ENCODE results near the gene IL18. TPM values are rescaled to one million over a fixed set of nuclear protein-coding genes. Genes with fewer than 3 reads are reported as not detected.

Gene IL18
- total and polyA plus RNA-seq, 2 of the 8 experiments (the other 6 are each of a cell fraction or from before 2014, with no cell fraction given): 0.29 to 0.84 TPM

DNA sequence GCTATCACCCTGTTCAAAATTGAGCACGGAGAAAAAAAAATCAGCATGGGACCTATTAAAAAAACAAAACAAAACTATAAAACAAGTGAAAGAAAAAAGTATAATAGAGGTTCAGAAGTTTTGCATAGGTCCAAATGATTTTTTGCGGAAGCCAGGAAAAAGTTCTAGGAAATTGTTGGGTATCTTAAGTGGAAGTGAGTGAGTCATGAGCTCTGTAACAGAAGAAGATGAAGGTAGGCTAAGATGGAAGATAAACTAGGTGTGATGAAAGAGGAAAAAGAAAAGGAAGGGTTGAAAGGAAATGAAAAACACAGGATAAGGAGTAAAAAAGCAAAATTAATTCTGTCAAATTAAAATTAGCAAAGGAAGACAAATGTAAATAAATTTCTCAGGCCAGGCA, 49.4 kb downstream of the IL18 start:
- Histone ChIP-seq H3K4me3 (ENCODE audit: extremely low read depth in 1 of 4, insufficient read depth in 2 of 4, low read depth in 3 of 4, low read length in 4 of 4) (no peak overlapping the region), H3K23ac (ENCODE audit: insufficient read length) (no peak overlapping the region), H2BK5ac (ENCODE audit: low read depth, low read length) (no peak overlapping the region), H2BK15ac (ENCODE audit: low read length) (no peak overlapping the region), H3K9me3 (ENCODE audit: insufficient read depth in 2 of 2, low read depth in 1 of 2, low read length in 1 of 2) (no peaks in the 10 kb centered on the region), H4K91ac (replicated peaks; ENCODE audit: insufficient read length, low read length) (no peak overlapping the region), H3K27ac (ENCODE audit: low read depth, low read length) (no peak overlapping the region), H2AK5ac (ENCODE audit: low read depth, low read length) (no peak overlapping the region), H3K56ac (replicated peaks; ENCODE audit: insufficient read length, low read depth, low read length) (no peak overlapping the region), H2BK120ac (replicated peaks; ENCODE audit: low read depth, low read length) (no peak overlapping the region), H3K4me2 (ENCODE audit: insufficient read depth in 1 of 2, low read depth in 2 of 2, low read length in 2 of 2) (no peak overlapping the region), H3K36me3 (ENCODE audit: control insufficient read depth in 2 of 4, insufficient read depth in 4 of 4, low read length in 3 of 4) (no peaks in the 10 kb centered on the region), H3K14ac (ENCODE audit: insufficient read length) (no peak overlapping the region), H2AFZ (ENCODE audit: low read length) (no peak overlapping the region), H3K9ac (replicated peaks in 1 of 4; ENCODE audit: extremely low read depth in 1 of 4, low read depth in 3 of 4, low read length in 3 of 4) (no peak overlapping the region), H4K20me1 (replicated peaks in 1 of 2; ENCODE audit: control insufficient read depth in 1 of 2, insufficient read depth in 2 of 2, low read length in 2 of 2) (no peaks in the 10 kb centered on the region), H3K18ac (ENCODE audit: extremely low read depth, low read length) (no peak overlapping the region), H3K23me2 (ENCODE audit: low read depth, low read length) (no peaks in the 10 kb centered on the region), H3K79me2 (ENCODE audit: control insufficient read depth in 1 of 2, insufficient read depth in 2 of 2, low read length in 2 of 2) (no peaks in the 10 kb centered on the region), H4K8ac (ENCODE audit: extremely low read depth, insufficient read depth, low read length) (no peak overlapping the region), H3K79me1 (ENCODE audit: low read depth, low read length) (no peaks in the 10 kb centered on the region), H3K27me3 (replicated peaks in 1 of 4; ENCODE audit: control insufficient read depth in 3 of 4, extremely low read depth in 1 of 4, insufficient read depth in 3 of 4, low read length in 3 of 4) (no peaks in the 10 kb centered on the region), H3K4me1 (replicated peaks in 1 of 4; ENCODE audit: control insufficient read depth in 3 of 4, insufficient read depth in 4 of 4, low read length in 3 of 4) (no peaks in the 10 kb centered on the region), H3K4ac (replicated peaks; ENCODE audit: insufficient read length, low read depth, low read length) (no peak overlapping the region), H4K5ac (ENCODE audit: insufficient read length, low read depth, low read length) (no peak overlapping the region), H2BK20ac (ENCODE audit: low read length) (no peak overlapping the region), H2BK12ac (ENCODE audit: low read depth, low read length) (no peak overlapping the region)
- DNase-seq (ENCODE audit: low read depth in 1 of 2, low spot score in 2 of 2): no peak
- POLR2A ChIA-PET (ENCODE audit: partially characterized antibody): no interaction called here
- CTCF ChIA-PET (ENCODE audit: partially characterized antibody): interaction anchor here (0.6 to 9.3 kb wide), 24 partner anchors 8 to 778 kb away, joined by 3 to 104 read pairs (median 4); partner anchors contain the start of genes BCO2 and IL18
- 100% methylated on average over 2 of the region's 2 CpGs; no CpG with 5 or more reads in 1 of the 2 experiments for WGBS, 2 experiments (ENCODE audit: extremely low coverage in 1 of 2, insufficient coverage in 1 of 2, insufficient read length in 1 of 2, insufficient replicate concordance in 2 of 2, low coverage in 1 of 2, low lambda C conversion rate in 2 of 2, missing lambda C conversion rate in 1 of 2)
- FAIRE-seq: no peak
- TF ChIP-seq, protein P1, sequence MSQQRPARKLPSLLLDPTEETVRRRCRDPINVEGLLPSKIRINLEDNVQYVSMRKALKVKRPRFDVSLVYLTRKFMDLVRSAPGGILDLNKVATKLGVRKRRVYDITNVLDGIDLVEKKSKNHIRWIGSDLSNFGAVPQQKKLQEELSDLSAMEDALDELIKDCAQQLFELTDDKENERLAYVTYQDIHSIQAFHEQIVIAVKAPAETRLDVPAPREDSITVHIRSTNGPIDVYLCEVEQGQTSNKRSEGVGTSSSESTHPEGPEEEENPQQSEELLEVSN (IDR thresholded peaks at IDR 0.05): no peak
- TF ChIP-seq HDAC2 (IDR thresholded peaks at IDR 0.05; ENCODE audit: borderline replicate concordance in 1 of 2, low read depth in 2 of 2, low read length in 2 of 2) (no peak), ZNF274 (IDR thresholded peaks at IDR 0.05; ENCODE audit: borderline replicate concordance, extremely low read depth, low read length) (no peak), POLR2A (IDR thresholded peaks at IDR 0.05; ENCODE audit: control extremely low read depth in 1 of 2, low read depth in 2 of 2, low read length in 2 of 2) (no peak), SP2 (IDR thresholded peaks at IDR 0.05; ENCODE audit: low read length) (no peak), SIRT6 (IDR thresholded peaks at IDR 0.05; ENCODE audit: low read length) (no peak), KDM4A (IDR thresholded peaks at IDR 0.05; ENCODE audit: low read depth, low read length, severe bottlenecking) (no peak), NRF1 (IDR thresholded peaks at IDR 0.05; ENCODE audit: low read depth, low read length) (no peak), KDM5A (IDR thresholded peaks at IDR 0.05; ENCODE audit: low read length) (no peak)
- TF ChIP-seq, protein P2, sequence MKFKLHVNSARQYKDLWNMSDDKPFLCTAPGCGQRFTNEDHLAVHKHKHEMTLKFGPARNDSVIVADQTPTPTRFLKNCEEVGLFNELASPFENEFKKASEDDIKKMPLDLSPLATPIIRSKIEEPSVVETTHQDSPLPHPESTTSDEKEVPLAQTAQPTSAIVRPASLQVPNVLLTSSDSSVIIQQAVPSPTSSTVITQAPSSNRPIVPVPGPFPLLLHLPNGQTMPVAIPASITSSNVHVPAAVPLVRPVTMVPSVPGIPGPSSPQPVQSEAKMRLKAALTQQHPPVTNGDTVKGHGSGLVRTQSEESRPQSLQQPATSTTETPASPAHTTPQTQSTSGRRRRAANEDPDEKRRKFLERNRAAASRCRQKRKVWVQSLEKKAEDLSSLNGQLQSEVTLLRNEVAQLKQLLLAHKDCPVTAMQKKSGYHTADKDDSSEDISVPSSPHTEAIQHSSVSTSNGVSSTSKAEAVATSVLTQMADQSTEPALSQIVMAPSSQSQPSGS (IDR thresholded peaks at IDR 0.05; ENCODE audit: low read length): no peak
- TF ChIP-seq, protein P3, sequence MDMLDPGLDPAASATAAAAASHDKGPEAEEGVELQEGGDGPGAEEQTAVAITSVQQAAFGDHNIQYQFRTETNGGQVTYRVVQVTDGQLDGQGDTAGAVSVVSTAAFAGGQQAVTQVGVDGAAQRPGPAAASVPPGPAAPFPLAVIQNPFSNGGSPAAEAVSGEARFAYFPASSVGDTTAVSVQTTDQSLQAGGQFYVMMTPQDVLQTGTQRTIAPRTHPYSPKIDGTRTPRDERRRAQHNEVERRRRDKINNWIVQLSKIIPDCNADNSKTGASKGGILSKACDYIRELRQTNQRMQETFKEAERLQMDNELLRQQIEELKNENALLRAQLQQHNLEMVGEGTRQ (IDR thresholded peaks at IDR 0.05; ENCODE audit: low read length): no peak

Measured in H1 (cell line).